ENCODE measurements around the gene LAMC3. TPM values are rescaled to one million over a fixed set of nuclear protein-coding genes. Genes with fewer than 3 reads are reported as not detected.

The LAMC3 gene
- polyA plus RNA-seq, 1 donor: 2.1 TPM

DNA sequence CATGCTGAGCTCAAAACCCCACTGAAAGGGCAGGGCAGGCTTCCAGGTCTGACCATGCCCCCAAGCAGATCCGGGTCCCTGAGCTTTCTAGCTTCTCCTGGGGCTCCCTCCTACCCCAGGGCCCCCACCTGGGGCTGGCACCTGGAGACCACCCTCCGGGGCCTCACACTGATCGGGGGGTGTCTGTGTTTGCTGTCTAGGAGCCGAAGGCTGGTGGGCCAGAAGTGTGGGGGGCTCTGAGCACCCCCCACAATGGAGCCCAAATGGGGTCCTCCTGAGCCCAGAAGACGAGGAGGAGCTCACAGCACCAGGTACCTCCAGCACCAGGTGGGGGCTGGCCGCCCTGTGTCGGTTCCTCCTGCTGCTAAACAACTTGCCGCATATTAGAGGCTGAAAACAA is 39.8 kb downstream of the LAMC3 start:
- no peak for DNase-seq

DNA sequence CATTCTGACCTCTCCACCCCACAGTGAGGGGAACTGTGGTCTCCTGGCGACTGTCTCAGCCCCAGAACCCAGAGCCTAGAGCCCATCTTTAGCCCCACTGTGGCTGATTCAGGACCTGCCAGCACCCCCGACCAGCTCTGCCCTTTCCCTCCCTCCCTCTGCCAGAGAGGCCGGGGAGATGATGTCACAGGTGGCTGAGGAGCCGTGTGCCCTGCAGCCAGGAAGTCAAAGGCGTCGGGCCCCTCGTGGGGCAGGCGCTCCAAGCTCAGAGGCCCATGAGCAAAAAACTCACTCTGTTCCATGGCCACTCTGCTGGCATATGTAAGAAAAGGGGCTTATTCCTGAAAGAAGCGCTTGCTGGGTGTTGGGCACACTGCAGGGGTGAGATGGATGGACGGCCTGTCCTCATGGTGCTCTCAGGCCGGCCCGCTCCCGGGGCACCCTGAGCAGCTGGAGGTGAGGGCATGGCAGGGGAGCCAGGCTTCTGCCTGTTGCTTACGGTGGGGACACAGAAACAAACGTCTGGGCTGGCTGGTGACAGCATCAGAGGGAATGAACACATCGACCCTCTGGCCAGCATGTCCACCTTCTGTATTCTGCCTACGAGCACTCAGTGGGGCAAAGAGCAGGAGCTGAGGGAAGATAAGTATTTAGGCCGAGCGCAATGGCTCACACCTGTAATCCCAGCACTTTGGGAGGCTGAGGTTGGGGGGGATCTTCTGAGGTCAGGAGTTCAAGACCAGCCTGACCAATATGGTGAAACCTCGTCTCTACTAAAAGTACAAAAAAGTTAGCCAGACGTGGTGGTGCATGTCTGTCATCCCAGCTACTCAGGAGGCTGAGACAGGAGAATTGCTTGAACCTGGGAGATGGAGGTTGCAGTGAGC is 41.1 kb downstream of the LAMC3 start:
- DNase-seq: no peak

DNA sequence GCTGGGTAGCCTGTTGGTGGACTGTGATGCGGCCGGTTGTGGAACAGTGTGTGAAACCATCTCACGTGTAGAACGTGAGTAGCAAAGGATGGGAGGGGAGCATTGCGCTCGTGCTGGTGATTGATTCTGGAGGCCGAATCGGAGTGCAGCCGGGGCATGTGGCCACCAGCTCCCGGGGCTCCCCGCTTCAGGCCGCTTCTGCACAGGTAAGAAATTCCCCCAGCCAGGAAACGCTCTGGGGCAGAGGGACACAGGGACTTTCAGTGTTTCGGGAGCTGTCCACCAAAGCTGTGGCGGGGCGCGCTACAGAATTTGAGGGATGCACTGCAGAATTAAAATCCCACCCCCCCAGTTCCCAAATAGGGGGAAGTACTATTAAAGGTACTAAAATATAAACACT is 41.9 kb downstream of the LAMC3 start:
- no peak for DNase-seq

DNA sequence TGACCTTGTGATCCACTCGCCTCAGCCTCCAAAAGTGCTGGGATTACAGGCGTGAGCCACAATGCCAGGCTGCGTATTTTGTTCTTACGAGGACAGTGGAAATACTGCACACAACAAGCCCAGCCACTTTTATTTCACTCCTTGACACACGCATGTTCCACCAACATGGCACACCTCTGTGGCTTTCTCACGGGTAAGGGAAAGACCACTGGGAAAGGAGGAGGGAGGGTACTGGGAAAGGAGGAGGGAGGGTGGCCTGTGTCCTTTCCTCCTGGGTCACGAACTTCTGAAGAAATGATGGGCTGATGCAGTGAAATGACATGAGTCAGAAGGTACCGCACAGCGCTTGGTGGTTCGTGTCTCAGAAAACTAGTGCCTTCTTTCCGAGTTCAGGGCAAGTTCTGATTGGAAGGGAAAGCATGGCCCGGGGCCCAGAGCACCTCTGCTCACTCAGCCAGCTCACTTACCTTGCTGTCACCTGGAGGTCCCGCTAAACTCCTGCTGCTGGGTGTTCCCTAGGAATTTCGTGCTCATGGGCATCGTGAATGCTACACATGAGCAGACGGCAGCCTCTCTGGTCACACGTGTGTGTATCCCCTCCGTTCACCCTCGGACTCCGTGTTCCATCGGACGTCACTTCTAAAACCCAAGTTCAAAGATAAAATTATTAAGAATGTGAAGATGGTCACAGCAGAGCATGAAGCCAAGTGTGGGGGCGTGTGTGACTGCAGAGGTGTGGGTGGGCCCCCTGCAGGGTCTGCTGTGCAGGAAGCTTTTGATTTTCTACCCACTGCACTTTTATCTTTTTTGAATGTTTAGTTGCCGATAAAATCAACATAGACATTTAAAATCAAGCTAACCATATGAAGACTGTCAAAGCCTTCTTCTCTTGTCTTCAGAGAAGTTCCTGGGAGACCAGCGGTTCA is 42.9 kb downstream of the LAMC3 start:
- DNase-seq: no peak

DNA sequence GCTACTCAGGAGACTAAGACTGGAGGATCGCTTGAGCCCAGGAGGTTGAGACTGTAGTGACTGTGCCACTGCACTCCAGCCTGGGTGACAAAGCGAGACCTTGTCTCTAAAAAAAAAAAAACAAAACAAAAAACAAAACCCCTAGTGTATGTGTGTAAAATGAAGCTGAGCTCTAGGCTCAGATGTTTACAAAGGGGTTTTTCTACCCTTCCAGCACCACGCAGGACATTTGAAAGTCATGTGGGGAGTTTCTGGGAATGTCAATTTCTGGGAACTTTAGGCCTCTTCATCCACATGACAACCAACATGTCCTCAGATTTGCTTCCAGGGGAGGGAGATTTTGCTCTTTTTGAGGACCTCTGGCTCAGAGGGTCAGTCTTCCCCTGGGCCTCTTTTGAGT is 44.9 kb downstream of the LAMC3 start:
- no peak for DNase-seq

DNA sequence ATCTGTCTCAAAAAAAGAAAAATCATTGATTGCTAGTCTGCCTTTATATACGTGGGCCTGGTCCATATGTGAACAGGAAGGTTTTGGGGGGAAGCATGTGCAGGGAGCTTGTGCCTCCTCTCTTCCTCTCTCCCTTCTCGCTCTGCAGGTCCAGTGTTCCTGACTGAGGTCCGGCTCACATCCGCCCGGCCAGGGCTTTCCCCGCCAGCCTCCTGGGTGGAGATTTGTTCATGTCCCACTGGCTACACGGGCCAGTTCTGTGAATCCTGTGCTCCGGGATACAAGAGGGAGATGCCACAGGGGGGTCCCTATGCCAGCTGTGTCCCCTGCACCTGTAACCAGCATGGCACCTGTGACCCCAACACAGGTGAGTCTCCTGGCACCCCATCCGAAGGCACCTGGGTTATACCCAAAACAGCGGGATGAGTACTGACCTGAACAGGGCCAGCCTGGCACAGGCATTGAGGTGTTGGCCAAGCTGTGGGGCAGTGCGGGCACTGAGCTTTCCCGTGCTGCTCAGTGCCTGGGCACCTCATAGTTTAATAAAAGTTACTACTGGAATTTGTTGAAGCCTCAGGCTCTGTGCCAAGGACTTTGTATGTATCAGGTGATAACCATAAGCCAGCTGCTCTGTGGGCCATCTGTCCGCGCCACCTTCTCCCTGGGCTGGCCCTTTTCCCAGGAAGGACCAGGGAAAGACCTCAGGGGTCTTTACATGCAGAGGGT is 48.0 kb downstream of the LAMC3 start:
- no peak for DNase-seq

DNA sequence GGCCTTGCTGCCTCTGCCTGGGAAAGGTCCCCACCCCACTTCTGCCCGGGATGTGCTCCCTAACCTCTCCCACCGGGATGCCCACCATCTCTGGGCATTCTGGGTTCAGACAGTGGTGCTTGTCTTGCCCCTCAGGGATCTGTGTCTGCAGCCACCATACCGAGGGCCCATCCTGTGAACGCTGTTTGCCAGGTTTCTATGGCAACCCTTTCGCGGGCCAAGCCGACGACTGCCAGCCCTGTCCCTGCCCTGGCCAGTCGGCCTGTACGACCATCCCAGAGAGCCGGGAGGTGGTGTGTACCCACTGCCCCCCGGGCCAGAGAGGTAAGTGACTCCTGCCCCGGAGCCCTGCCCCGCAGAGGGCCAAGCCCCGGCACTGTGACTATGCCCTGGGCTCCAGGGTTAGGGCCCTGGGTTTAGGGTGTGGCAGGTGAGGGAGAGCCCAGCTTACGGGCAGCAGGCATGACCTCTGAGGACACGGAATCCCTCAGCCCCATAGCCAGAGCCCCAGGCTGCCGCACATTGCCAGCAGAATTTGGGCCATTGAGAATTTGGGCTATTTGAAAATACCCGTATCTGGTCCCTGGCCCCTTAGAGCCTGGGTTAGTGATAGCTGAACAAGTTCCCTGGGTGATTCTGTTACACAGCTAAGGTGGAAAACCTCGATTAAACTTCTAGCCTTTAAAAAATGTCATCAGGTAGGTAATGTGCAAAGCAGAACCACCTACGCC is 52.1 kb downstream of the LAMC3 start:
- no peak for DNase-seq

DNA sequence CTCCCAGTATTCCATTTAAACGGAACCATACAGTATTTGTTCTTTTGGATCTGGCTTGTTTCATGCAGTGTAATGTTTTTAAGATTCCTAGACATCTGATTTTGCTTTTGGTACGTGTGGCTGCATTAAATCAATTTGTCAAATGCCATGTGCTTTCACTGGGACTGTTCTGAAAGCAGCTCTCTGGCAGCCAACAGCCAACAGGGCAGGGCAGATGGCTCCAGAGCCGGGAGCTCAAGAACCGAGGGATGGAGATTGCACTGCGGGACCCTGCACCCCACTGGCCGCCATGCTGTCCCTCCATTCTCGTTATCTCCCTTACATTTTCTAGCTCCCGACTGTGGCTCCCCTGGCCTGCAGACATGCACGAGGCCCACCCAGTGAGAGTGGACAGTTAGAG is 54.0 kb downstream of the LAMC3 start:
- no peak for DNase-seq

DNA sequence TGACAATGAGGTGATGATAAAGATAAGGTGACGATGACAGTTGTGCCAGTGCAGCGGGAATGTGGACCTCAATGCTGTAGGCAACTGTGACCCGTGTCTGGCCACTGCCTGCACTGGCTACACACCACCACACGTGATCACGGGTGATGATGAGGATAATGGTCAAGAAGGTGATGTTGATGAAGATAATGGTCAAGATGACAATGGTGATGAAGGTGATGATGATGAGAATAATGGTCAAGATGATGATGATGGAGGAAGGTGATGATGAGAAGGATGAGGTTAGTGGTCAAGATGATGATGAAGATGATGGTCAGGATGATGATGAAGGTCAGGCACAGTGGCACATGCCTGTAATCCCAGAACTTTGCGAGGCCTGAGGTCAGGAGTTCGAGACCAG is 56.6 kb downstream of the LAMC3 start:
- DNase-seq: no peak

DNA sequence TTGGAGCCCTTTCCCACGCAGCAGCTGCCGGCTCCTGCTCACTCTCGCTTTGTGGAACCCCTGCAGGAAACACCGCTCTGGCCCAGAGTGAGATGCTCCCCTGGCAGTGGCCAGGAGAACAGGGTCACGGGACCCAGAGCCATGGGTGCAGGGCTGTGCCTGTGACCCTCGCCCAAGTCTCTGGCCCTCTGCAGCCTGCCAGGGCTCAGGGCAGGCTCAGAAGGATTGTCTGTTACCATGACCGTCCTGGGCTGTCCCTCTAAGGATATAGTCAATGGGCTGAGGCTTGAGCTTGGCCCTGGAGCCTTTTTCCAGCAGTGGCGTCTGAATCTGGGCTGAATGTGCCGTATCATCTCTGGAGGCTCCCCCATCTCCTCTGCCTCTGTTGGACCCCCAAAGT is 58.7 kb downstream of the LAMC3 start:
- no peak for DNase-seq

DNA sequence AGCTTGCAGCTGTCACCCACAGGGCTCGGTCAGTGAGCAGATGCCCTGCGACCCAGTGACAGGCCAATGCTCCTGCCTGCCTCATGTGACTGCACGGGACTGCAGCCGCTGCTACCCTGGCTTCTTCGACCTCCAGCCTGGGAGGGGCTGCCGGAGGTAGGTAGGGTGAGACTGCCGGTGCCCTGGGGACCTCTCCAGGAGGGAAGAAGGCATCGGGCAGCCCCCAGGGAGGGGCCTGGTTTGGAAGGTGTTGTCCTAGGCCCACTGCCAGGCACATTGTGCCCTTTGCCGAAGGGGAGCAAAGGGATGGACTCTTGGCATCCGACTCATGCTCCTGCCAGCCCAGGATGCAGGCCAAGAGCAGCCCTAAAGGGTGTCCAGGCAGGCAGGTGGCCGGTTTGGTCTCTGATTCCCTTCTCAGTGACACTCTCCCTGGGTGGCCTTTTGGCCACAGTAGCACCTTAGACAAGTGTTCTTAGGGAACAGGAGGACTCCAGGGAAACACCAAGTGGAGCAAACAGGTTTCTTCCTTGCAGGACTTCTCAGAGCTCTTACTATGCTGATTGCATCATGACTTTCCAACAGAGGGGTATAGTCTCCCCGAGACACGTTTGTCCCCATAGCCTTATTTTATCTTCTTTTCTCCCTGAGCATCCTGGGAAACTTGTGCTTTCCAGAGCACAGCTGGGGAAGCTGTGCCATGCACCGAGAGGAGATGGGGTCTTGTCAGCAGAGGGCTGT is 59.3 kb downstream of the LAMC3 start:
- no peak for DNase-seq

DNA sequence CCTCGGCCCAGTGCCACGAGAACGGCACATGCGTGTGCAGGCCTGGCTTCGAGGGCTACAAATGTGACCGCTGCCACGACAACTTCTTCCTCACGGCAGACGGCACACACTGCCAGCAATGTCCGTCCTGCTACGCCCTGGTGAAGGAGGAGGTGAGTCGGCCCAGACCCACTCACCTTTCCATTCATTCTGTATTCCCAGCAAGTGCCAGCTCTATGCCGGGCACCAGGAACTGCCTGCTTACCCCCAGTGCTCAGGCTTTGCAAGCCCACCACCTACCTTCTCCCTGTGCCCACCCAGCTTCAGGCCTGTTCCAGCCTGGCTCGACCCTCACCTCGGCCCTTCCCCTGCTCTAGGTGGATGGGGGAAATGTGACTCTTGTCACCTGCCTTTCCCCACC is 60.7 kb downstream of the LAMC3 start:
- no peak for DNase-seq

DNA sequence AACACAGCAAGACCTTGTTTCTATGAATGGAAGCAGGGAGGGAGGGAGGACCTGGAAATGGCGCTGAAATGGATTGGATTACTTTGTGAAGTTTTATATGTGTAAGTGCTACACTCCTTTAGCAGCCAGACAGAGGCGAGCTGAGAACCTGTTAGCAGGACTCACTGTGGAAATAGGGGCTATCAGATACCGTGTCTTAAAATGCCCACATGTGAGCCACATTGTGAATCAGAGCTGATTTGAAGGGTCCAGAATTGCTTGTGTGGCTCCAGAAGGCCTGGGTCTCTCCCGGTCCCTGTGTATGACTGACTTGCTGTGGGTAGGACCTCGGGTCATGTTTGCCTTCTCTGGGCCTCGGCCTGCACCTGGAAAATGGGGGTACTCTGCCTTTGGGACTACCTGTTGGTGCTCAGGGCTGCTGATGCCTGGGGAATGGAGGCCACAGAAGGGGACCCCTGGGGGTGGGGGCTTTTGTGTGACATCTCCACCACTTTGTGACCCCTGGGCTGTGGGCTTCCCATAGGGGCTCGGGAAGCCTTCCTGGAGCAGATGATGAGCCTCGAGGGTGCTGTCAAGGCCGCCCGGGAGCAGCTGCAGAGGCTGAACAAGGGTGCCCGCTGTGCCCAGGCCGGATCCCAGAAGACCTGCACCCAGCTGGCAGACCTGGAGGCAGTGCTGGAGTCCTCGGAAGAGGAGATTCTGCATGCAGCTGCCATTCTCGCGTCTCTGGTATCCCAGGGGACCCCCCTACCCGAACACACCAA is 63.3 kb downstream of the LAMC3 start:
- DNase-seq: no peak

DNA sequence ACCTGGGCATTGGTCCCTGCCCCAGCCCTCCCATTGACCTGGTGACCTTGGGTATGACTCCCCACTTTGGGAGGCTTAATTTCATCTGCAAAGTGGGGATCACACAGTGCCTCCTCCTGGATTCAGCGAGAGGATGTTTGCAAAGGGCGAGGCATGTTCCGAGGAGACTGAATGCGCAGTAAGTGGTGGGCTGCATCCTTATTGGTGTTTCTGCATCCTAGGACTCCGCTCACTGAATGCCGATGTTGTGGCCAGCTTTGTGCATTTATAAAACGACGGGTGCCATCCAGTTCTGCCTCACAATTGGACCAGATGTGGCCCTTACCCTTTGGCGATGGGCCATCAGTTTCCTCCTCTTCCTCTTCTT is 63.9 kb downstream of the LAMC3 start:
- no peak for DNase-seq

DNA sequence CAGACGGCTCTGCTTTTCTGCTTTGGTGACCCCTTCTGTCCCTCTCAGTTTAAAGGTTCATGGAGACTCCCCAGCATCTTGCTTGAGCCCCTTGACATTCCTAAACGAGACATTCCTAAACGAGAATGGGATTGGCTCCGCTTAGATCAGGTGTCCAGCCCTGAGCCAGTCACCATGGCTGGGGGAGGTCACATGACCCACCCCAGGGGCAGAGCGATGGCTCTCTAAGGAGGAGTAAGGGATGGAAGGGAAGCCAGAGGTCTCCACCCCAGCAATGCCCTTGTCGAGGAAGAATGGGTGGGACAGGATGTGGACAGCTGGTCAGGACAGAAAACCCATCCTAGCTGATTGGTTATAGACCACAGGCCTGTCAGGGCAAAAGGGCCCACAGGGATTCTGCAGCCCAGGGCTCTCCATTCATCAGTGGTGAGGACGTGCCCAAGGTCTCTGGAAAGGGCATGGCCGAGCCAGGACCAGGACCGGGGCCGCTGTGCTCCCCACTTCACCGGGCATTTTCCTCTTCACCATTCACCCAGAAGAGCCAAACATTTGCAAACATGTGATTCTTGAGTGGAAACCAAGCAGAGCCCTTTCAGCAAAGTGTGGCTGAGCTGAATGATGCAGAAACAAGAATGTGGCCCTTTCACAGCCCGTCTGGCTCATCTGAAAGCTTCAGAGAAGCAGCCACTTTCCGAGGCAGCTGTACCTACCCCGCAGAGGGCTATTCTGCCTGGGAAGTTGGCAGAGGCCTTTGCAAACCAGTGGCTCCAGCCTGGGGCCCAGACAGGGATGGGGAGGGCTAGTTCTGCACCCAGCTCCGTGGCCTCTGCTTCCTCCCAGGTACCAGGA is 67.6 kb downstream of the LAMC3 start:
- DNase-seq: no peak

DNA sequence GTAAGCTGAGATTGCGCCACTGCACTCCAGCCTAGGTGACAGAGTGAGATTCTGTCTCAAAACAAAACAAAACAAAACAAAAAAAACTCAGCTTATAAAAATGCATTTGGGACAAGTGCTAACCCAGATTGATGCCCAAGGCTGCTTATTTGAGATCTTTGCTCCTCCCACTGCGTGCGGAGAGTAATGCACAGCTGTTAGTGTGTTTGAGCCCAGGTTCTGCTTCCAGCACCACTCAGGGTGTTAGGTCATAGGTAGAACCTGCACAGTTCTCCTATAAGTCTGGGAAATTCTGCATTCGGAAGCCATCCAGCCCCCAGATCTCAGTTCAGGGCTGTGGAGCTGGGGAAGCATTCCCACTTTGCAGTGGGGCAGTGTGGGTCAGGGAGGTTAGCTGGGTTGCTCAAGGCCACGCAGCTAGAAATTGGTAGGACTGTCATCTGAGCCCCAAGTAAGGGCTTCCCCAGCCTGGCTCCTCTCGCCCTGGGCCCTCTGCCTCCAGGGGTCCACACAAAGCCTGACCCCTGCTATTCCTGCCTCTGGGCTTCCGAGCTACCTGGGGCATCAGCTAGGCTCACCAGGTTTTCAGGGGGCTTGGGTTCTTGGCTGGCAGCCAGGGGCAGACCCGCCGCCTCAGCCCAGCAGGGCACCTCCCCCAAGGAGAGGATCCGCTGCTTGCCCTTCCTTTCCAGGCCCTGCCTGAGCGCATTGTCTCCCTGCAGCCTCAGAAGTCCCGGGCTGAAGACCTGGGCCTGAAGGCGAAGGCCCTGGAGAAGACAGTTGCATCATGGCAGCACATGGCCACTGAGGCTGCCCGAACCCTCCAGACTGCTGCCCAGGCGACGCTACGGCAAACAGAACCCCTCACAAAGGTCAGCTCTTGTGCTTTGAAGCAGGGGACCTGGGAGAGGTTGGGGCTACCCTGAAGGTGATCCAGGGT is 69.7 kb downstream of the LAMC3 start:
- DNase-seq: no peak

DNA sequence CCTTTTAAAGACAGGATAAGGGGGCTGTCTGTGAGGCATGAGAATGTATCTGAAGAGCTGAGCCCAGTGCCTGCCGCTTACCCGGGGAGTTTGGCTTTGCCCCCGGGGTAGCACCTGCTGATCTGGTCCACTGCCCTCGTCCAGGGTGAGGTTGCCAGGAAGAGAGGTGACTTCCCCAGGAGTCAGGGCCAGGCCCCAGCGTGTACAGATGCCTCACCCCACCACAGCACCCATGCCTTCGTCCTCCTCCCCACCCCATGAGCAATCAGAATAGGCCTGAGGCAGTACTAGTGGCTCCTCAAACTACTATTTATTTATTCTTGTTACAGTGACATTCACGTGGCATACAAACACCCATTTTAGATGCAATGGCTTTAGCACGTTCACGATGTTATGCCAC is 71.6 kb downstream of the LAMC3 start:
- DNase-seq: no peak

DNA sequence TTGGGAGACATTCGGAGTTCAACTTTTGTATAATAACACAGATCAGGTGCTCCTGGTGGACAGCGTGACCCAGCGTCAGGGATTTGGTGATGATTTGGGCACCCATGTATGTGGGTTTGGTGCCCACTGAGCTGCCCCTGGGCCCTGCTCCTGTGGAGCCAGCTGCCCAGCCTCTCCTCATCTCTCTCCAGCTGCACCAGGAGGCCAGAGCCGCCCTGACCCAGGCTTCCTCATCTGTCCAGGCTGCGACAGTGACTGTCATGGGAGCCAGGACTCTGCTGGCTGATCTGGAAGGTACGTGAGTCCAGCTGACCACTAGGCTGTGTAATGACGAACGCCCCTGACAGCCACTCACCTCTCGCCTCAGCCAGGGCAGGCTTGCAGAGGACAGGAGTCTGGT is 72.9 kb downstream of the LAMC3 start:
- DNase-seq: no peak
